Stimulated activated CD8-positive, alpha-beta memory T cell treated with anti-CD3 and anti-CD28 coated beads, Interleukin-15, amount 100 ng/mL, for 24 hours (primary cell): ENCODE measurements around the gene GNAZ.
"Not testable (repeated sequence)": the region's sequence is repeated elsewhere in the genome, so short reads cannot be mapped to it uniquely, and the experiment has no call there.

ENCODE experiments used
- DNase-seq: peaks from one replicate; pipeline ENCODE4 v3.0.0-alpha.2; 2020; ENCODE audit warnings: low read depth

GNAZ gene

DNA sequence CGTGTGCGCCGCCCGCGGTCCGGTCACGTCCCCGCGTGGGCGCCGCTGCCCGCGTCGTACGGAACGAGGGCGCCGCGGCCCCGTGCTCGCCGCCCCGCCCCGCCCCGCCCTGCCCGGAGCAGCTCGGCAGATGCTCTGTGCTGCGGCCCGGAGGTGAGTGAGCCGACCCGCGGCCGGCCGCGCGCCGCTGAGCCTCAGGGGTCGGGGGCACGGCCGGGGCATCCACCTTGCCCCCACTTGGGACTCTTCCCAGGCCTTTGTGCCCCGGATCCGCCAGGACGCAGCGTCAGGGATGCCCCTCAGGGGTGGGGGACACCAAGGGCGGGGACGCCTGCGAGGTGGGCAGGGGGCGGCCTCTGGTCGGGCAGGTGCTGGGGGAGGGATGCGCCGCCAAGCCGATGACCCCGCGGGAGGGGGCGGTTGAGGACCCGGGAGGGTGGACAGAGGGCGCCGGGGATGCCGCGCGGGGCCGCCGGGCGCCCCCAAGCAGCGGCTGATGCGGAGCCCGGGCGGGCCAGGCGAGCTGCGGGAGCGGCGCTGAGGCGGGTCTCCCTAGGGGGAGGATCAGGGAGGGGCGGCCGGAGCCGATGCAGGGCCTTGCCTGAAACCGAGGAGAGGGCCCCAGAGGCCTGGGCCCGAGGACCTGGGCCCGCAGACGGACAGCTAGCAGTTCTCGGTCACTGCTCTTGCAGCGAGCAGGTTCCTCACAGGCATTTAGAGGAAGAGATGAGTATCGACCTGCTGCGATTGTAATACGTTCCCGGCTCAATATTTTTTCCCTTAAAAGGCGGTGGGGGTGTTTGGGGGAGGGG is at the start of gene GNAZ:
GNAZ (plus strand) TSS at position 102 of the 812 bp plus-strand sequence. CDS start 25,177 bp downstream, outside the sequence.
- DNase-seq: no peak

DNA sequence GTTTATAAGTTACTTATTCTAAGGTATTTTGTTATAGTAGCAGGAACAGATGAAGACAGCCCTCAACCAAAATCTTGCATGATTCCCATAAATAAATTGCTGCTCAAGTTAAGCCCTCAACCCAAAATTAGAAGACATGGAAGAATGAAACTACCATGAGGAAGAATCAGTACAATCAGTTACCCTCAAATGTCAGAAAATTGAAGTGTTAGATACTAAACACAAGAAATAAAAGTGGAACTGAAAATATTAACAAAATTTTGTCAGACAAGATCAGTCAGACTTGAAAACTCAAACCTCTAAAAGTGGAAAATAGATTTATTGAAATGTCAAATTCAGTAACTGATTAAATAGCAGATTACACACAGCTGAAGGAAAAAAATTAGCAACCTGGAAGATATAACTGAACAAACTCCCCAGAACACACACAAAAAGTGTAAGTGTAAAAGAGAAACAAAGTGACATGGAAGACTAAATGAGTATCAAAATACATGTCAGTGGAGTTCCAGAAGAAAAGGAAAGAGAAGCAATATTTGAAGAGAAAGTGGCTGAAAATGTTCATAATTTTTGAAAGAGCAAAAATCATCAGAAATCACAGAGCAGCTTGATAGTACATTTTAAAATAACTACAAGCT is 49.5 kb upstream of the GNAZ start:
- no peak for DNase-seq

DNA sequence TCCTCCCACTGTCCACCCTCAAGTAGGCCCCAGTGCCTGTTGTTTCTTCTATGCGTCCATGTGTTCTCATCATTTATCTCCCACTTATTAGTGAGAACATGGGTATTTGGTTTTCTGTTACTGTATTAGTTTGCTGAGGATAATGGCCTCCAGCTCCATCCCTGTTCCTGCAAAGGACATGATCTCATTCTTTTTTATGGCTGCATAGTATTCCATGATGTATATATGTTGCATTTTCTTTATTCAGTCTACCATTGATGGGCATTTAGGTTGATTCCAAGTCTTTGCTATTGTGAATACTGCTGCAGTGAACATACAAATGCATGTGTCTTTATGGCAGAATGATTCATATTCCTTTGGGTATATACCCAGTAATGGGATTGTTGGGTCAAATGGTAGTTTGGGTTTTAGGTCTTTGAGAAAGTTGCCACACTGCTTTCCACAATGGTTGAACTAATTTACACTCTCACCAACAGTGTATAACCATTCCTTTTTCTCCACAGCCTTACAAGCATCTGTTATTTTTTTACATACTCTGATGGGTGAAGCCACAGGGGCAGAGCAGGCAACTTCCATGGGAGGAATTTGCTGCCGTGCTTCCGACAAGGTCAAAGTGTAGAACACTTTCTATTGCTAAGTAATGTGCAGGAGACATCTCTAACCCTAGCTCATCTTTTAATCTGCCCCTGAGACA is 48.5 kb upstream of the GNAZ start:
- DNase-seq: not testable (repeated sequence)

DNA sequence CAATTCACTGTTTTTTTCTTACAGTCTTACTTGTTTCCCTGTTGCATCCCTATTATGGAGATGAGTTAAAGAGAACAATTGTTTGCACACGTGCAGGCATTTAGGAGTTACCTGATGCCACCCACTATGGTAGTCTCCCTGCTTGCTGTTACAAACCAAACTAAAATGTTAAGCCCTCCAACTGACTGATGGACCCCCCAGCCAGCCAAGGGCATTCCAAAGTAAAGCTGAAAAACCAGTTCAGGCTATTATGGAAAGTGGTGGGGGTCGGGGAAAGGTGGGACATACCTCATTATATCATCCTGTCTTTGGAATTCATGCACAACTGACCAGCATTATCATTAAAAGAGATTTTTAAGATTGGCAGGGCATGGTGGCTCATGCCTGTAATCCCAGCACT is 47.0 kb upstream of the GNAZ start:
- no peak for DNase-seq

DNA sequence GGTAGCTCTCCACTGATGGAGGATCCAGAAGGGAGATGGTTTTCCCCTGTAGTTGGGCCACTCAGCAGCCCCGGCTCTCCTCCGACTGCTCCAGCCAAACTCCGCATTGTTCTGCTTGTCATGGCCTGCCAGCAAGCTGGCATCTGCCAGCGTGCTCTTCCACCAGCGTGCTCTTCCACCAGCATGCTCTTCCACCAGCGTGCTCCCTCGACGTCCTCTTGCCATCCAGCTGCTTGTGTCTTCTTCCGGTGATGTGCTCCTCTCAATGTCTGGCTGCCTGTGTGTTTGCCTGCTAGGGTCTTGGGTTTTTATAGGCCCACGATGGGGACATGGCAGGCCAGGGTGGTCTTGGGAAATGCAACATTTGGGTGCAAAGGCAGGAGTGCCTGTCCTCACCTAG is 43.5 kb upstream of the GNAZ start:
- no peak for DNase-seq

DNA sequence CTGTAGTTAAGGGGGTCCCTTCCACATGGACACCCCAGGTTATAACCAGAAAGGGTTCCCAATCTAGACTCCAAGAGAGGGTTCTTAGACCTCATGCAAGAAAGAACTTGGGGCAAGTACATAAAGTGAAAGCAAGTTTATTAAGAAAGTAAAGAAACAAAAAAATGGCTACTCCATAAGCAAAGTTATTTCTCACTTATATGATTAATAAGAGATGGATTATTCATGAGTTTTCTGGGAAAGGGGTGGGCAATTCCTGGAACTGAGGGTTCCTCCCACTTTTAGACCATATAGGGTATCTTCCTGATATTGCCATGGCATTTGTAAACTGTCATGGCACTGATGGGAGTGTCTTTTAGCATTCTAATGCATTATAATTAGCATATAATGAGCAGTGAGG is 42.5 kb upstream of the GNAZ start:
- not testable (repeated sequence) for DNase-seq

DNA sequence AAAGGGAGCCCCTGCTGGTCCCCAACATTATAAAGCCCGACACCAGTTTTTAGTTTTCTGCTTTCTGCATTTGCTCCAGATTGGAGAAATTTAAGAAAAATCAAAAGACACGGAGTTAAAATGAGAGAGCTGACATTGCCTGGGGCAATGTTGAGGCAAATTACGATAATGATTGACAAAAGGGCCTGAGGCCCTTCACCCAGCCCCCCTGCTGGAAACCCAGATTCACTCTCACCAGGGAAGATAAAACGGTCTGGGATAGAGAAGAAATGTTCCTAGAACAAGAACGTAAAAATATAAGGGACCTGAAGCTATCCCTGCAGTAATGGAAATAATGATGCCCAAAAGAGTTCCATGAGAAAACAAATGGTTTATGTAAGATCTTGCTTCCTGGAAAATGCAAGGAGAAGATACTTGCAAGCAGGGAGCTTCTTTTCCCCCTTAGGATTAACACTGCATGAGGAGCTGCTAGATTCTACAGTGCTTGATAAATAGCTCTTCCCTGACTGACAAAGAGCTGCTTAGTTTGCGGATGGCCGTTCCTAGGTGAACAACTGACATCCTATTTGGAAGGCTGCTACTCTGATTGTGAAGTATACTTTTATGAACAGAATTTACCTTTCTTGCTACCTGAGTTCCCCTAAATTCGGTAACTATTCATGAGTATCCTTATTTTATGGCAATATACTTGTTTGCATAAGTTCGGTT is 40.6 kb upstream of the GNAZ start:
- no peak for DNase-seq

DNA sequence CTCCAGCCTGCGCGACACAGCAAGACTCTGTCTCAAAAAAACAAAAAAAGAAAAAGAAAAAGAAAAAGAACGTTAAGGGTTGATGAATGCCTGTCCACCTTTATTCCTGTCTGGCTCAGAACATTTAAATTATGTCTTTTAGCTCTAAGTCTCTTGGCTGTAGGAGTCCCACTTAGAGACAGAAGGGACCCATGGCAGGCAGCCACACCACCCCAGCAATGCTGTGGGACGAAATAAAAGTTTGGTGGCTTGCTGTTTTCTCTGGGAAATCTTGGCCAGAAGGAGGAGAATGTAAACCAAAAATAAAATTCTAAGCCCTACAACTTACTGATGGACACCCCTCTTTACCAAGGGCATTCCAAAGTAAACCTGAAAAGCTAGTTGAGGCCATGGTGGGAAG is 38.9 kb upstream of the GNAZ start:
- no peak for DNase-seq

DNA sequence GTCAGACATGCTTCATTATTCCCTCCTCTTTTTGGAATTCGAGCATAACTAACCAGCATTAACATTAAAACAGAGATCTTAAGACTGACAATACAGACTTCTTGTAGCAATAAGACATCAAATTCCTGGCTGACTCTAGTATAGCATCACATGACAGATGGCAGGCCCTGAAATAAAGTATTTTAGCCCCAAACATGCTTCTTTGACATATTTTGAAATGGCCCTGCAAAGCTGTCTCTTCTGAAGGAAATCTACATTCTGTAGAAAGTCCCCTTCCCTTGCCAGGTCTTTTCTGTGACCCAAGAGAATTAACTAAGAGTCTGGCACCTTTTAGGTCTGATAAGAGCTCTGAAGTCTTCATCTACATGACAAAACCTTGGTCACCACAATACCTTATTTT is 38.5 kb upstream of the GNAZ start:
- DNase-seq: no peak

DNA sequence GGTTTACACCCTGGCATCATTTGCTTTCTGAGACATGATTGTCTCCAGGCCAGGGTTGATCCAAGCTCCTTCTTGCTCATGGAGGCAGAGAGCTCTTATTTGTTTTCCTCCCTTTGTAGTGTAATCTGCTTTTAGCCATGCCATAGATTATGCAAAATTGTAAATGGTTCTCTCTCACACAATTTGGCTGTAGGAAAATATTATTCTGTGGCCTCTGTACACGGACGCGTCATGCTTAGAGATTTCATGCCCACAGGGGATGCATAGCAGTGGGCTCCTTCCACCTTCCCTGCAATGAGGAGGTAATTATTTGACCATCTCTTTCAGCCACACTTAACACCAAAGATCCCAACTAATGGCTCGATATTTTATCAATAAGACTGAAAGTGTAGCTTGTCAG is 37.7 kb upstream of the GNAZ start:
- no peak for DNase-seq

DNA sequence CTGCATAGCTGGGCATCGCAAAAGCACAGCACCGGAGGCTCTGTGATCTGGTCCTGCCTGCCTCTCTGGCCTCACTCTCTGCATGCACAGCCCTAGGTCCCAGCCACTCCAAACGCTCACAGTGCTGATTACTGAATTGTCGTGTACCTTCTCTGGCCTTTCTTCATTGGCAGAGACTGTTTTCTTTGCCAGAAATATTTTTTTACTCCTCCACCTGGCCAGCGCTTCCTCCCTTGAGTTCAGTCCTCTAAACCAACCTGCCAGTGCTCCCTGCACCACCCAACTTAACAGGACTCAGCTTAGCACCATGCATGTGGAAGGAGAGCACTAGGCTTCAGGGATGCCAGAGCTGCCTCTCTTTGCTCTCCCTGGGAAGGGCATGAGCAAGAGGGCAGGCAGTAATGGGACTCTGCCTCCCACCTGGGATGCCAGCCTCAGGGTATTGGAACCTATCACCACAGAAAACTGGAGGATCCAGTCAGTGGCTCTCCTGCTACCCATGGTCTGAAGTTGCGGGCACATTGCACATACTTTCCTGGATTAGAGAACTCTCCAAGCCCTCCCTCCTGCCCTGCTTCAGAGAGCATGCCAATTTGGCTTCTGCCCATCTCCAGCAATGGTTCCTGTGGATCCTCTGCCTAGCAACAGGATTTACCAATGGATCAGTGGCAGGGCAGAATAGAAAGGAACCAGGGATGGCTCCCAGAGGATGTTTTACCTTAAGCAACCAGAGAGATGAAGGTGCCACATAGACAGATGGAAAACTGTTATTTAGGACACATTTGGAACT is 37.0 kb upstream of the GNAZ start:
- DNase-seq: no peak

DNA sequence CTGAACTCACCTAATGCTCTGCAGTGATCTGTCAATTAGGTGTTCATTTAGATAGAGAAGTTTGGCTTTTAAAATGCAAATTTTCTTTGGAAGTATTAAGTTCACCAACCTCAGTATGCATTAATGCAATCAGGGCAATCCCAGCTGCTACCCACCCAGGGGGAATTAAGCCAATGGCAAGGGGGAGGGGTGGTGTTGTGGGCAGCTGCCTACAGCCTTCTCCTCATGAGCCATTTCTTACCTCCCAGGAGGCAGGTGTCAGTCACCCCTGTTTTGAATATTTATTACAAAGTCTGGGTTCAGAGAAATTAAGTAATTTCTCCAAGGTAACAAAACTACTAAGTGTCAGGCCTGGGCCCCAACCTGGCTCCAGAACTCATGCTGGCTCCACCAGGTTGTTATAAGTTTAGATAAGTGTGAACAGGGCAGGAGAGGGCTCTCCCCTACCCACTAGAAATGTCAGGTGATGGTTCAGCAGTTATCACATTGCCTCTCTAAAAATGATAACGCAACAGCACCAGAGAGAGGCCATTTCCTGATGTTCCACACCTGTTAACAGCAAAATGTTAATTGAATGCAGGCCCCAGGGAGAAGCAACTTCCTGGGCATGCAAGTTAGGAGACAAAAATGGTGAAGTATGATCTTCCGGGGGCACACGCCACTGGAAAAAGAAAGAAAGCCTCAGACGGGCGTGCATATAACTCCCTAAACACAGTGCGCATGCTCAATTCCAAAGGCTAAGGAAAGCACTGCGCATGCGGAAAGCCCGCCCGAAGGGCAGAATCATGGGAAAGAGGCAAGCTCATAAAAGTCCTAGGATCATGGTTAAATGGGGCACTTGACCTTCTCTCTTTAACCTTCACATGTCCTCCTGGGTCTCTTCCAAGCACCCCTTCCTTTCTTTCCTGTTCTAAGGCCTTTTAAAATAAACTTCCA is 35.4 kb upstream of the GNAZ start:
- no peak for DNase-seq

DNA sequence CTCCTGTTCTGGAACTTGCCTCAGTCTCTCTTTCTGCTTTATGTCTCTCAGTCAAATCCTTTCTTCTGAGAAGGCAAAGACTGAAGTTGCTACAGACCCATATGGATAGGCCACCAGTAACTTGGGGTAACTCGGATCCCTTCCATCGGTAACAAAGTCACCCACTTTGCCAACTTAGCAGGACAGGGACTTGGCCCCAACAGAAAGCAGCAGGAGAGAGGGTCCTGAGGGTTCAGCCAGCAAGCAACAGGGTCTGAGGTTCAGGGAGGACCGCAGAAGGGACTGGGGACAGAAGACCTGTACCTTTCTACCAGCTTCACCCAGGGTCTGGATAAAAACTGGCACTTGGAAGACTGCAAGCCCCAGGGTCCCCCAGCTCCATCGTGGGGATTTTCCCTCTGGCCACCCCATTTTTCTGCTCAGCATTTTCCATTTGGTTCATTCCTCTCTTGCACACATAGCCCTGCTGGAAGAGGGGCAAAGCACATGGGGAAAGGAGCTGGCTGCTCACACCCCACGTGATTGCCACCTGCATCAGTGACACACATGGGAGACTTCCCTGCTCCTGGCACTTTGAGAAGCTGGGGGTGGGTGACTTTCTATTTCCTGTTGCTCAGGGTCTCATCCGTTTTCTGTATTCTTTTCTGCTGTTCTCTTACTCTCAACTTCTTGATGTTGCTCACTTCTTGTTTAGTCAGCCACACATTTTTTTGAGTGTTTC is 34.6 kb upstream of the GNAZ start:
- DNase-seq: no peak

DNA sequence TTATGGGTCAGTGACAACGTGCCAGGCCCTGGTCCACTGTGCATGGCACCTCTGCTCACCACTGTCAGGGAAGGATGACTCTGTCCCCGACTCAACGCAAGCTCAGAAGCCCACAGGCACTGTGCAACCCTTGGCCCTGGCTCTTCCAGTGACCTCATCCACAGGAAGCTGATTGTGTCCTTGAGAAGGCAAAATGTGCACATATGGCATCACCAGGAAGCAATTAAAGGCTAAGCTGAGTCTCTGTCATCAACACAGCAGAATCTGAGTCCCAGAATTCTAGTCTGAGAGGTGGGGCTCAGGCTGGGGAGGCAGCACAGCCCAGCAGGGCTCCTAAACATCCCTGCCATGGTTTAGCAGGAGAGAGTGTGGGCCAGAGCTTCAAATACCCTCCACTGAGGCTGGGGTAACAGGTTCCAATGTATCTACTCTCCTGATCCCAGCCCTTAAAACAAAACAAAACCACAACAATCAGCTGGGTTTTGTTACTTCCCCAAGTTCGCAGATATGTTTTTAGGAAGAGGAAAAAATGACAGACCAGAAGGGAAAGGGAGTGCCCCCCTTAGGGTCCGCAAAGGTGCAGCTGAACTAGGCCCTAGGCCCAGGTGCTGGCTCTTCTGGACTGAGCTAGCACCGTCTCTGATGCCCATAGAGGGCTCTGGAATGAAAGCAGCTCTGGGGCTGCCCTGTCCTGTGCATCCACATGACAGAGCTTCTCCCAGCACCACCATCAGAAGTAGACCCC is 33.5 kb upstream of the GNAZ start:
- DNase-seq: no peak

DNA sequence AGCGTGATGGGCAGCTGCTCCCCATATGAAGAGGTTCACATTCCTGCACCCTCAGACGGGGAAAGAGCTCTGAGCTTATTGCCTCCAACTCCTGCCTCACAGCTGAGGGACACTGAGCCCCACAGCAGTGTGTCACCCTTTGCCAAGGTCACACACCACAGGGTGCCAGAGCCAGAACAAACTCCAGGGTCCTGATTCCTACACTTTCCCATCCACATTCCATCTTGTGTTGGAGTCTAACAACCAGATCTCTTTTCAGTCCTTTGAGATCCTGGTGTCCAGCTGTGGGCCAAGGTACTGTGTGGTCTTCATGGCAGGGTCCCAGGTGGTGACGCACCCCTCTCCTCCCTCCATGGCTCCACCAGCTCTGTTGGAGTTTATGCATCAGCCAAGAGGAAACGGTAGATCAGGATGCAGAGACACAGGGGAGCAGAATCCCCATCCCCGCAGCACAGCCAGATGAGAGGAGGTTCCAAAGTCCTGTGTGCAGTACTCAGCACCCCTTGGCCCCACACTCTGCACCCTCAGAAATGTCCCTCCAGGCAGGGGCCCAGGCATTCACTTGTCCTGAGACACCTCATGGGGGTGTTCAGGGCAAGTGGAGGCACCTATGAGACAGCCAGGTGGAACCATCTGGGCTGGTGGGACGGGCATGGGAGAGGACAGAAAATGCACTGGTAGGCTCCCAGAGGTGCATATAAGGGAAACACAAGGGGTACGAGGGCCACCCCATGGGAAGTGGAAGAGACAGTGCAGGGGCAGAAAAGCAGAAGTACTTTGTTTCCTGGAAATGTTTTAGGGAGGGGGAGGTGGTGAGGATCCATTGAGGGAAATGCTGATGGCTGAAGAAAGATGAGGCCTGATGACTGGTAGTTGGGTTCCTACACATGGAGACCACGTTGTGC is 32.6 kb upstream of the GNAZ start:
- no peak for DNase-seq

DNA sequence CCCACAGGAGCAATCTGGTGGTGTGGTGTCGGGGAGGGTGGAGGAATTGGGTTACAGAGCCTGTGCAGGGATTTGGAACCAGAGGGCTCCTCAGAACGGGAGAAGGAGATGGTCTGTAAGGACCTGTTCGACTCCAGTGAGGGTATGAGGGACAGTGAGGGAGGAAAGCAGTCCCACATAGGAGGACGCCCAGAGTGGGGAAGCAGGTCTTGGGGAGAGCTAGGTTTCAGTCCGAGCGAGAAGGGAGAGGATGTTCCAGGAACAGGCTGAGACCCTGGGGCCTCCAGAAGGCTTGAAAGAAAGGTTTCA is 32.0 kb upstream of the GNAZ start:
- no peak for DNase-seq

DNA sequence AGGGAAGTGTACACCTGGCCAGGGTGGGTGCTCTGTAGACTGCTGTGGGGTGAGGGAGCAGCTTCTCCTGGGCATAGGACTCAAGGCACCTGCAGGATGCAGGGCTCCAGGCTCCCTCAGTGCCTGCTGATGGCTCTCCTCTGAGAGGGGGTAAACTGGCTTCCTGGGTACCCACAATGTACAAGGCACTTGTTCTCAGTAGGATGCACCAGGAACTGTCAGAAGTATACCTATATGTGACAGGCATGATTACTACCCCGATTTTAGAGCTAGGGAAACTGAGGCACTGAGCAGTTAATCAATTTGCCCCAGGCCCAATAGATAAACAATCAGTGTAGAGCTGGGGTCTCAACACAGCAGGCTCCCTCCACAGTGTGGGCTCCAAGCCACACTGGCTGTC is 31.4 kb upstream of the GNAZ start:
- DNase-seq: no peak

DNA sequence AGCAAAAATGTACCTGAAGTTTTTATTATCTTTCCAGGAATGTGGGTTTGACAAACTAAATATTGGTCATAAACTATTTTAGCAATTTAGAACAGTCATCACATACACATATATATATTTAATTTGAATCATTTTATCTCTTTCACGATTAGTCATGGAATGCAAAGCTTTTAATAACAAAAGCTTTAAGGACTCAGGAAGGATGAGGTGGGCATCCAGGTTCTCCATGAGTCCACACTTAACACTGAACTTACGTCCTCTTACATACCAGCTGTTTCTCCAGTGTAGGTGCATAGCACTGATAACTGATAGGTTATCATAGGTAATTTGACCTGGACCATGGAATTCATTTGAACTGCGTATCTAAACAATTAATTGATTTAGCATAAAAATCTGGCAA is 28.1 kb upstream of the GNAZ start:
- no peak for DNase-seq
